ENCODE results near the gene VPS8. TPM values are rescaled to one million over a fixed set of nuclear protein-coding genes. Genes with fewer than 3 reads are reported as not detected.

Gene VPS8
- polyA plus RNA-seq, 2 of the 4 experiments (the other 2 are of a cell fraction) = 10.3 to 30.1 TPM

- no peak for TF ChIP-seq BCL3 (IDR thresholded peaks at IDR 0.05)
These were observed 158.2 kb downstream of the VPS8 start (continued) for GRCh38 chr3:184970186-184970585.

- Histone ChIP-seq H3K27ac (no peak overlapping the region), H3K9me3 (no peaks in the 10 kb centered on the region; the same call in 2 of the 3 replicates), H3K4me2 (no peak overlapping the region), H3K4me1 (no peaks in the 10 kb centered on the region), H3K4me3 (no peak overlapping the region)
- CTCF ChIA-PET = interaction anchor here (0.6 kb wide), 1 partner anchor 42 kb away, joined by 3 read pairs; no protein-coding TSS in a partner anchor
- POLR2A ChIA-PET = no interaction called here
- ATAC-seq (no peak), DNase-seq (ENCODE audit: low read depth in 1 of 2, low spot score in 1 of 2) (no peak), FAIRE-seq (no peak)
- no peak for TF ChIP-seq EHMT2 (IDR thresholded peaks at IDR 0.05; ENCODE audit: low read depth)
- TF ChIP-seq HOXB13 (CRISPR knock-in tag; IDR thresholded peaks at IDR 0.05; ENCODE audit: low read depth) = no peak
- TF ChIP-seq GATA3 (IDR thresholded peaks at IDR 0.05; ENCODE audit: borderline replicate concordance) = no peak
- WGBS (ENCODE audit: missing lambda C conversion rate) = 73% methylated on average over 1 of the region's 1 CpG
These were observed 165.8 kb downstream of the VPS8 start for GRCh38 chr3:184977796-184978195.

- FAIRE-seq (no peak), ATAC-seq (no peak), DNase-seq (ENCODE audit: low read depth in 1 of 2, low spot score in 1 of 2) (no peak)
- TF ChIP-seq CEBPB (IDR thresholded peaks at IDR 0.05) (no peak), JUN (IDR thresholded peaks at IDR 0.05) (no peak), NFE2L2 (conservative IDR thresholded peaks at IDR 0.05; ENCODE audit: low read length) (no peak), ZNF302 (CRISPR knock-in tag; IDR thresholded peaks at IDR 0.05) (no peak), CHD4 (IDR thresholded peaks at IDR 0.05; ENCODE audit: borderline replicate concordance) (no peak)
- H3K4me2 ChIP-seq = no peak overlapping the region
- H3K4me3 ChIP-seq = no peak overlapping the region
- POLR2A ChIA-PET = no interaction called here
- CTCF ChIA-PET = interaction anchor here (0.6 kb wide), 1 partner anchor 107 kb away, joined by 3 read pairs; no protein-coding TSS in a partner anchor
- H3K9me3 ChIP-seq = no peaks in the 10 kb centered on the region
- no peaks in the 10 kb centered on the region for H3K4me1 ChIP-seq
- 88% methylated on average over 2 of the region's 3 CpGs for WGBS (ENCODE audit: missing lambda C conversion rate)
- no peak overlapping the region for H3K27ac ChIP-seq
These were observed 169.1 kb downstream of the VPS8 start for GRCh38 chr3:184981071-184981470.

GRCh38 chr3:184982076-184982475, 170.1 kb downstream of the VPS8 start:
- FAIRE-seq = no peak
- TF ChIP-seq FOSB (CRISPR knock-in tag; IDR thresholded peaks at IDR 0.05) (no peak), ZNF302 (CRISPR knock-in tag; IDR thresholded peaks at IDR 0.05) (no peak), CHD4 (IDR thresholded peaks at IDR 0.05; ENCODE audit: borderline replicate concordance) (no peak)

GRCh38 chr3:184985586-184985985, 173.6 kb downstream of the VPS8 start:
- no peak for DNase-seq (ENCODE audit: low read depth in 1 of 2, low spot score in 1 of 2)
- TF ChIP-seq HES2 (IDR thresholded peaks at IDR 0.05) (no peak), HOXB5 (CRISPR knock-in tag; IDR thresholded peaks at IDR 0.05) (no peak), ZNF302 (CRISPR knock-in tag; IDR thresholded peaks at IDR 0.05) (no peak), CBX8 (IDR thresholded peaks at IDR 0.05) (no peak), ZSCAN20 (CRISPR knock-in tag; IDR thresholded peaks at IDR 0.05) (no peak), NPAS2 (CRISPR knock-in tag; IDR thresholded peaks at IDR 0.05; ENCODE audit: borderline replicate concordance) (no peak), E2F6 (IDR thresholded peaks at IDR 0.05; ENCODE audit: borderline replicate concordance, low read depth) (no peak), ATOH8 (CRISPR knock-in tag; IDR thresholded peaks at IDR 0.05; ENCODE audit: low read depth) (no peak), MAX (IDR thresholded peaks at IDR 0.05) (no peak), HEYL (CRISPR knock-in tag; IDR thresholded peaks at IDR 0.05) (no peak), MAZ (IDR thresholded peaks at IDR 0.05; ENCODE audit: borderline replicate concordance, low read depth, low read length) (no peak), TFCP2L1 (CRISPR knock-in tag; IDR thresholded peaks at IDR 0.05) (no peak), KDM5A (IDR thresholded peaks at IDR 0.05) (no peak), USF2 (IDR thresholded peaks at IDR 0.05) (no peak)
- ATAC-seq = no peak
- ChIA-PET CTCF (no interaction called here), POLR2A (no interaction called here)
- no peak overlapping the region for H3K4me2 ChIP-seq
- H3K4me3 ChIP-seq = no peak overlapping the region
- H3K27ac ChIP-seq = no peak overlapping the region
- H3K9me3 ChIP-seq = no peaks in the 10 kb centered on the region
- H3K4me1 ChIP-seq = no peaks in the 10 kb centered on the region
- no peak for FAIRE-seq
- WGBS (ENCODE audit: missing lambda C conversion rate) = 91% methylated on average over 5 of the region's 5 CpGs

More at GRCh38 chr3:184982076-184982475, 170.1 kb downstream of the VPS8 start:
- WGBS (ENCODE audit: missing lambda C conversion rate) = 63% methylated on average over 3 of the region's 3 CpGs
- Histone ChIP-seq H3K27ac (no peak overlapping the region), H3K4me1 (no peaks in the 10 kb centered on the region), H3K4me3 (no peak overlapping the region), H3K4me2 (no peak overlapping the region), H3K9me3 (no peaks in the 10 kb centered on the region)
- ATAC-seq = no peak
- CTCF ChIA-PET = no interaction called here
- no peak for DNase-seq (ENCODE audit: low read depth in 1 of 2, low spot score in 1 of 2)
- POLR2A ChIA-PET = no interaction called here

Data from A549 (cell line).